K562 (cell line): ENCODE data around the gene EPB41L4B. TPM values are rescaled to one million over a fixed set of nuclear protein-coding genes. Genes with fewer than 3 reads are reported as not detected.

Experiments used
- ATAC-seq: fragments of 200-7000 bp; cut with Tn5 transposase; 3 replicates; pipeline ENCODE4 v1.9.1; 2020; ENCODE audit warnings: moderate library complexity
- BruUV-seq: library from RNA; stranded (reverse); fragments of 400-500 nt; replicated peaks from 2 replicates; lab custom pipeline; 2021; lab: Mats Ljungman, UMichigan
- CTCF ChIA-PET: fragments of 300-600 bp; formaldehyde crosslinking; extraction: SDS; loops from one replicate; lab custom pipeline; 2021; ENCODE audit warnings: low intra/inter-chr PET ratio; lab: Yijun Ruan, JAX
- POLR2A ChIA-PET: fragments of 300-600, 350-650 bp; sonication (Branson Sonifier 250); formaldehyde crosslinking; extraction: SDS; loops from one replicate; lab custom pipeline; 2021; ENCODE audit warnings: antibody characterized with exemption, inconsistent platforms; lab: Yijun Ruan, JAX
- DNase-seq, 4 experiments: peaks; one replicate each; pipeline versions ENCODE4 v3.0.0 to v3.0.0-alpha.2; 2011 to 2018; ENCODE audit warnings: low spot score in 3 of 4, mixed read lengths in 3 of 4; ENCODE audit errors: extremely low read depth in 1 of 4
- FAIRE-seq: peaks from 2 replicates; lab custom pipeline; 2011; peaks lifted over from hg19 to GRCh38; lab: Jason Lieb, UNC
- H2AFZ ChIP-seq: 2 replicates; pipeline ENCODE4 v1.6.0; 2011; ENCODE audit warnings: low read depth, low read length, control low read depth, inconsistent platforms
- H3K27ac ChIP-seq: fragments of 200-600 bp; 3 replicates; pipeline ENCODE4 v1.8.0; 2011; ENCODE audit warnings: low read depth, mild to moderate bottlenecking, control low read depth, inconsistent platforms, low read length, moderate library complexity, mixed read lengths; ENCODE audit errors: extremely low read depth
- H3K27me3 ChIP-seq, 2 experiments: fragments of 300-600 bp in 1 of 2; 2 replicates in 1 of 2; 3 replicates in 1 of 2; pipeline versions ENCODE4 v1.6.0 to v1.8.0; 2011; ENCODE audit warnings: inconsistent platforms in 2 of 2, low read length in 2 of 2, mild to moderate bottlenecking in 1 of 2, mixed read lengths in 1 of 2, moderate library complexity in 1 of 2; ENCODE audit not compliant: control insufficient read depth in 2 of 2, insufficient read depth in 2 of 2
- H3K36me3 ChIP-seq: fragments of 300-600 bp; 3 replicates; pipeline ENCODE4 v1.8.0; 2011; ENCODE audit warnings: mild to moderate bottlenecking, low read length, inconsistent platforms; ENCODE audit not compliant: control insufficient read depth, insufficient read depth
- H3K4me1 ChIP-seq, 2 experiments: fragments of 200-600 bp in 1 of 2; replicated peaks in 1 of 2; 2 replicates in 1 of 2; 3 replicates in 1 of 2; pipeline versions ENCODE4 v1.5.1 to v1.8.0; 2011; ENCODE audit warnings: inconsistent platforms in 2 of 2, low read length in 2 of 2, mild to moderate bottlenecking in 1 of 2, mixed read lengths in 1 of 2, moderate library complexity in 1 of 2; ENCODE audit not compliant: control insufficient read depth in 2 of 2, insufficient read depth in 2 of 2
- H3K4me2 ChIP-seq: 2 replicates; pipeline ENCODE4 v1.6.1; 2011; ENCODE audit warnings: low read length, control low read depth, inconsistent platforms, mixed read lengths; ENCODE audit not compliant: insufficient read depth
- H3K4me3 ChIP-seq: fragments of 200-600 bp; sonication (generic), shearing (Covaris generic); 2 replicates; pipeline ENCODE4 v1.5.1; 2016; ENCODE audit warnings: control low read depth, inconsistent platforms
- H3K79me2 ChIP-seq: fragments of 200-600 bp; 3 replicates; pipeline ENCODE4 v1.8.0; 2011; ENCODE audit warnings: low read length, inconsistent platforms; ENCODE audit not compliant: control insufficient read depth, insufficient read depth
- H3K9ac ChIP-seq, 2 experiments: 2 replicates each; pipeline versions ENCODE4 v1.6.0 to v1.6.1; 2011; ENCODE audit warnings: low read depth in 2 of 2, low read length in 2 of 2, control low read depth in 1 of 2, inconsistent platforms in 1 of 2, mild to moderate bottlenecking in 1 of 2, mixed read lengths in 1 of 2; ENCODE audit not compliant: insufficient read depth in 1 of 2
- H3K9me1 ChIP-seq: one replicate; pipeline ENCODE4 v1.6.0; 2011; ENCODE audit warnings: inconsistent platforms, mild to moderate bottlenecking, low read length, moderate library complexity; ENCODE audit not compliant: control insufficient read depth, insufficient read depth
- H3K9me3 ChIP-seq: replicated peaks from 2 replicates; pipeline ENCODE4 v1.5.1; 2011; ENCODE audit warnings: low read depth, low read length, inconsistent platforms; ENCODE audit not compliant: control insufficient read depth, insufficient read depth
- H4K20me1 ChIP-seq: replicated peaks from 2 replicates; pipeline ENCODE4 v1.6.1; 2011; ENCODE audit warnings: low read length, inconsistent platforms, mixed read lengths; ENCODE audit not compliant: control insufficient read depth, insufficient read depth
- CBFB ChIP-seq: sonication (generic); formaldehyde crosslinking; IDR thresholded peaks from 2 replicates; pipeline ENCODE4 v1.4.0; 2020; ENCODE audit warnings: mild to moderate bottlenecking, missing genetic modification reagents
- EP400 ChIP-seq: fragments of 450-650 bp; IDR thresholded peaks from 2 replicates; pipeline ENCODE4 v1.6.1; 2017; ENCODE audit warnings: antibody characterized with exemption, mild to moderate bottlenecking, moderate library complexity
- FOXJ3 ChIP-seq: sonication (generic); formaldehyde crosslinking; IDR thresholded peaks from 2 replicates; pipeline ENCODE4 v1.4.0; 2020; ENCODE audit warnings: mild to moderate bottlenecking, missing genetic modification reagents
- GATAD2B ChIP-seq: fragments of 450-650 bp; IDR thresholded peaks from 2 replicates; pipeline ENCODE4 v1.6.1; 2017; ENCODE audit warnings: mild to moderate bottlenecking, borderline replicate concordance
- L3MBTL2 ChIP-seq: fragments of 450-650 bp; IDR thresholded peaks from 2 replicates; pipeline ENCODE4 v1.6.1; 2016; ENCODE audit warnings: mild to moderate bottlenecking, moderate library complexity
- MCM2 ChIP-seq: fragments of 450-650 bp; IDR thresholded peaks from 2 replicates; pipeline ENCODE4 v1.6.1; 2017; ENCODE audit warnings: low read depth, mild to moderate bottlenecking
- POLR2H ChIP-seq: IDR thresholded peaks from 2 replicates; pipeline ENCODE4 v1.6.1; 2016; ENCODE audit warnings: missing genetic modification characterization, low read depth, mild to moderate bottlenecking, control low read depth, missing compliant biosample characterization, moderate library complexity
- RUNX1 ChIP-seq: sonication (generic); IDR thresholded peaks from 2 replicates; pipeline ENCODE4 v1.6.1; 2016; ENCODE audit warnings: antibody characterized with exemption, low read depth
- SMAD1 ChIP-seq: fragments of 150-350 bp; IDR thresholded peaks from 2 replicates; pipeline ENCODE4 v1.6.1; 2014; ENCODE audit warnings: low read length, low read depth; ENCODE audit not compliant: partially characterized antibody
- SRSF1 ChIP-seq: fragments of 200-400 bp; formaldehyde crosslinking; IDR thresholded peaks from 2 replicates; pipeline ENCODE4 v1.6.1; 2017; ENCODE audit warnings: mild to moderate bottlenecking, low read depth, low read length, moderate library complexity
- TAL1 ChIP-seq: fragments of 450-650 bp; IDR thresholded peaks from 2 replicates; pipeline ENCODE4 v1.6.1; 2016; ENCODE audit warnings: mild to moderate bottlenecking
- ZKSCAN3 ChIP-seq: fragments of 250-450 bp; sonication (Bioruptor Pico); IDR thresholded peaks from 2 replicates; pipeline ENCODE4 v1.4.0; 2020
- ZNF408 ChIP-seq: fragments of 250-450 bp; sonication (Bioruptor Pico); IDR thresholded peaks from 2 replicates; pipeline ENCODE4 v1.4.0; 2020; ENCODE audit warnings: low read depth, mild to moderate bottlenecking, moderate library complexity
- ZNF764 ChIP-seq: fragments of 250-450 bp; sonication (Bioruptor Pico); IDR thresholded peaks from 2 replicates; pipeline ENCODE4 v1.4.0; 2020; ENCODE audit warnings: low read depth, mild to moderate bottlenecking, moderate library complexity
- WGBS: fragments of 100-300 bp; shearing (Covaris generic); methylation state at CpG from one replicate; pipeline ENCODE4 v1.1.6; 2016; ENCODE audit warnings: low coverage, mixed read lengths; ENCODE audit not compliant: insufficient coverage; ENCODE audit errors: missing lambda C conversion rate; 5-methylcytosine and 5-hydroxymethylcytosine counted together
- in situ Hi-C: fragments of 300-500 bp; cut with MboI; formaldehyde crosslinking; loops from 4 replicates; pipeline ENCODE4 v1.15.0; 2018; ENCODE audit warnings: inconsistent platforms, mixed read lengths
- intact Hi-C: fragments of 100-400 bp; cut with micrococcal nuclease; formaldehyde crosslinking; loops from 2 replicates; pipeline ENCODE4 v1.14.2; 2022
- polyA plus RNA-seq, 8 experiments: library from polyadenylated mRNA; depleted of rRNA in 4 of 8; stranded (reverse) in 5 of 8; unstranded in 3 of 8; fragments of >200 nt; fragmentation: Nextera tagmentation in 2 of 8; fragmentation: Illumina TruSeq in 1 of 8; extraction: Ambion mirVana in 2 of 8; extraction: Trizol in 1 of 8; gene quantifications; 2 replicates each; pipeline versions ENCODE4 v1.2.1 to v1.2.3, GENCODE V29; 2011 to 2014; ENCODE audit warnings: inconsistent platforms in 1 of 8, missing spikeins in 1 of 8
- total RNA-seq, 7 experiments: library from RNA; depleted of rRNA in 6 of 7; stranded (reverse); fragments of >200 nt in 6 of 7; fragmentation: Illumina TruSeq in 2 of 7; extraction: Trizol in 2 of 7; gene quantifications; 2 replicates each; pipeline versions ENCODE4 v1.2.1 to v1.2.3, GENCODE V29; 2011 to 2021; ENCODE audit warnings: low replicate concordance in 1 of 7
- TF ChIP-seq, protein P1 (sequence below): IDR thresholded peaks from 2 replicates; pipeline ENCODE4 v1.6.1; 2014; ENCODE audit warnings: antibody characterized with exemption

EPB41L4B gene
- total and polyA plus RNA-seq, 9 of the 15 experiments (the other 6 are each of a cell fraction or from before 2014, with no cell fraction given), result 0.09 to 0.38 (median 0.21) TPM

DNA sequence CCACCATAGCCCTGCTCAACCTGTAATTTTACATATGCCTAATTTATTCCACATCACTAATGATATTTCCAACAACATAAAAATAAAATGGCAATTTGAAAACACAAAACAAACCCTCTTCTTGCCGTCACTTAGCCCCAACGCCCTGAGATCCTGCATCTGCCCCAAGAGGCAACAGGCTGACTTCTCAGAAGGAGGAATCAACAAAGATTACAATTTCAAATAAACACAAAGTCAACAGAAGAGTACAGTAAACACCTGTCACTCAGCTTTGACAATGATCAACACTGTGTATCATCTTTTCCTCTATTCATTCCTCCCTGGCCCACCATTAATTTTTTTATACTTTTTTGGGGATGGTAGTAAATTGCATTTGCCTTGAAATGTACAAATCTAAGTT is 19.8 kb downstream of the EPB41L4B start:
- no peaks in the 10 kb centered on the region for H3K4me1 ChIP-seq
- H3K27me3 ChIP-seq, result peaks cover 19 to 36% of the 10 kb centered on the region in 2 experiments; a peak in 4 of 5 replicates
- H2AFZ ChIP-seq, result no peak overlapping the region
- H3K9ac ChIP-seq, result no peak overlapping the region
- POLR2A ChIA-PET, result no interaction called here
- TF ChIP-seq GATAD2B, result no peak
- TF ChIP-seq ZNF764, result no peak
- no peak for TF ChIP-seq TAL1
- no peak for TF ChIP-seq ZNF408 (CRISPR knock-in tag)
- H3K9me3 ChIP-seq, result no peaks in the 10 kb centered on the region
- in situ Hi-C loops, result no loop called here
- no peak overlapping the region for H3K4me2 ChIP-seq
- no peaks in the 10 kb centered on the region for H3K79me2 ChIP-seq
- intact Hi-C loops, result loop anchor here (5.0 kb wide), 1 partner anchor 54 kb away; no protein-coding TSS in a partner anchor
- no peak overlapping the region for H3K4me3 ChIP-seq
- WGBS, result 0% methylated on average over 2 of the region's 2 CpGs
- no peaks in the 10 kb centered on the region for H4K20me1 ChIP-seq
- no peaks in the 10 kb centered on the region for H3K36me3 ChIP-seq
- H3K9me1 ChIP-seq, result no peaks in the 10 kb centered on the region
- ATAC-seq (no peak), DNase-seq (no peak), FAIRE-seq (no peak)
- no TSS peak for BruUV-seq
- CTCF ChIA-PET, result no interaction called here
- H3K27ac ChIP-seq, result no peak overlapping the region

DNA sequence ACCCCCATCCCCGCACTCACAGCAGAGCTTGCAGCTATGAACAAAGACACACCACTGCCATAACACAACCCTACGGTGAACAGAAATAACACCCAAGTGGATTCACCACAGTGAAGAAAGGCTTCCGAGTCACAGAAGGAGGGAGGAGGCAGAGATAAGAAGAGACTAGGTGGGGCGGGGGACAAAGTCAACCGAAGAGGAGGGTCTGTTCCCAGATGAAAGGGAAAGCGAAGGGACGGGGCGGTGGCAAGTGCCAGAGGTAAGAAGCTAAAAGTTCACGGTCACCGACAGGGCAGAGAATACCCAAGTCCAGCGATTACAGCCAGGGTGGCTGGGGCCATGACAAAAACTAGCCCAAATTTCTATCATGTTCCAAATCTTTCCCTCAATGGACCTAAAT is 21.0 kb downstream of the EPB41L4B start:
- no peaks in the 10 kb centered on the region for H3K79me2 ChIP-seq

More for the DNA sequence above, 21.0 kb downstream of the EPB41L4B start:
- TF ChIP-seq, protein P1, sequence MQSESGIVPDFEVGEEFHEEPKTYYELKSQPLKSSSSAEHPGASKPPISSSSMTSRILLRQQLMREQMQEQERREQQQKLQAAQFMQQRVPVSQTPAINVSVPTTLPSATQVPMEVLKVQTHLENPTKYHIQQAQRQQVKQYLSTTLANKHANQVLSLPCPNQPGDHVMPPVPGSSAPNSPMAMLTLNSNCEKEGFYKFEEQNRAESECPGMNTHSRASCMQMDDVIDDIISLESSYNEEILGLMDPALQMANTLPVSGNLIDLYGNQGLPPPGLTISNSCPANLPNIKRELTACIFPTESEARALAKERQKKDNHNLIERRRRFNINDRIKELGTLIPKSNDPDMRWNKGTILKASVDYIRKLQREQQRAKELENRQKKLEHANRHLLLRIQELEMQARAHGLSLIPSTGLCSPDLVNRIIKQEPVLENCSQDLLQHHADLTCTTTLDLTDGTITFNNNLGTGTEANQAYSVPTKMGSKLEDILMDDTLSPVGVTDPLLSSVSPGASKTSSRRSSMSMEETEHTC, result no peak
- no peak for TF ChIP-seq FOXJ3 (CRISPR knock-in tag)
- TF ChIP-seq POLR2H (tag), result no peak
- no peak for TF ChIP-seq ZKSCAN3 (CRISPR knock-in tag)
- no peak for TF ChIP-seq CBFB (CRISPR knock-in tag)
- TF ChIP-seq EP400, result no peak
- TF ChIP-seq RUNX1, result no peak
- TF ChIP-seq L3MBTL2, result no peak
- TF ChIP-seq SRSF1, result no peak
- TF ChIP-seq MCM2, result no peak
- TF ChIP-seq SMAD1, result no peak
- Histone ChIP-seq H3K9me1 (no peaks in the 10 kb centered on the region), H3K36me3 (no peaks in the 10 kb centered on the region), H4K20me1 (no peaks in the 10 kb centered on the region), H3K9ac (no peak overlapping the region), H3K4me3 (no peak overlapping the region), H3K4me1 (no peaks in the 10 kb centered on the region), H3K27me3 (peaks cover 17 to 31% of the 10 kb centered on the region in 2 experiments; a peak in 4 of 5 replicates), H2AFZ (no peak overlapping the region), H3K27ac (no peak overlapping the region), H3K4me2 (no peak overlapping the region), H3K9me3 (no peaks in the 10 kb centered on the region)
- no peak for FAIRE-seq
- in situ Hi-C loops (no loop called here), intact Hi-C loops (loop anchor here (5.0 kb wide), 1 partner anchor 53 kb away; no protein-coding TSS in a partner anchor)
- WGBS, result 0% methylated on average over 10 of the region's 11 CpGs
- no TSS peak for BruUV-seq
- no peak for ATAC-seq
- CTCF ChIA-PET, result no interaction called here
- POLR2A ChIA-PET, result no interaction called here
- no peak for DNase-seq
